ENCODE results near the gene ZNF385D. TPM values are rescaled to one million over a fixed set of nuclear protein-coding genes. Genes with fewer than 3 reads are reported as not detected.

The ZNF385D gene
- total and polyA plus RNA-seq, 4 donors = 6.2 to 33.7 (median 29.5) TPM

- WGBS (ENCODE audit: insufficient coverage) = 97% methylated on average over 3 of the region's 3 CpGs
Measured at GRCh38 chr3:21664996-21665395, 86.0 kb downstream of the ZNF385D start.

GRCh38 chr3:21662403-21662802 is 88.6 kb downstream of the ZNF385D start:
- WGBS (ENCODE audit: insufficient coverage) = no CpG with 5 or more reads among the region's 2 CpGs
- no peaks in the 10 kb centered on the region for H3K36me3 ChIP-seq (ENCODE audit: control insufficient read depth, insufficient read depth, low read length)
- H3K4me3 ChIP-seq (ENCODE audit: low read depth, low read length) = no peak overlapping the region

More at GRCh38 chr3:21664996-21665395, 86.0 kb downstream of the ZNF385D start:
- H3K9me3 ChIP-seq (ENCODE audit: control insufficient read depth, insufficient read depth, low read length) = no peaks in the 10 kb centered on the region
- no peaks in the 10 kb centered on the region for H3K4me1 ChIP-seq (ENCODE audit: control insufficient read depth, insufficient read depth, low read length)
- no peaks in the 10 kb centered on the region for H3K27me3 ChIP-seq (ENCODE audit: control insufficient read depth, insufficient read depth, low read length)
- no peak overlapping the region for H3K4me3 ChIP-seq (ENCODE audit: low read depth, low read length)
- no peak overlapping the region for H3K27ac ChIP-seq (ENCODE audit: low read depth, low read length)
- H3K36me3 ChIP-seq (ENCODE audit: control insufficient read depth, insufficient read depth, low read length) = no peaks in the 10 kb centered on the region
- no peak for DNase-seq (ENCODE audit: low read depth in 4 of 6, low spot score in 6 of 6)

DNA sequence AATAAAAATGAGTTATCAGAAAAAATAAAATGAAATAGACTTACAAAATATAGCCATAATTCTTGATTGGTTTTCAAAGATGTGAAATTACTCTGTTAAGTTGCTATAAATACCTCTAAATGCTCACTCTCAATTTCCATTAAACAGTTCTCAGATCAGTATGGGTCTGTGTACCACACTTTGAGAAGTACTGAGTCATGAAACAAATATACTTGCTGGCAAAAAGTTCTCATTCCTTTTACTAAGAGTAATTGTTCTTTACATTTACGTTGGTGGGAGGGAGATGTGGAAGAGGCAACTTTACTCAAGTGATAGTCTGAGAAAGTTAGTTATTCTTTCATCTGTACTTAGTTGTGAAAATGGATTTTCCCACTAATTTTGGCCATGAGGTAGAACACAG is 96.3 kb downstream of the ZNF385D start:
- Histone ChIP-seq H3K36me3 (ENCODE audit: control insufficient read depth, insufficient read depth, low read length) (no peaks in the 10 kb centered on the region), H3K4me3 (ENCODE audit: low read depth, low read length) (no peak overlapping the region), H3K27ac (ENCODE audit: low read depth, low read length) (no peak overlapping the region), H3K9me3 (ENCODE audit: control insufficient read depth, insufficient read depth, low read length) (no peaks in the 10 kb centered on the region), H3K4me1 (ENCODE audit: control insufficient read depth, insufficient read depth, low read length) (no peaks in the 10 kb centered on the region), H3K27me3 (ENCODE audit: control insufficient read depth, insufficient read depth, low read length) (no peaks in the 10 kb centered on the region)
- DNase-seq (ENCODE audit: low read depth in 4 of 6, low spot score in 6 of 6) = no peak
- no CpG with 5 or more reads among the region's 1 CpG for WGBS (ENCODE audit: insufficient coverage)

More at GRCh38 chr3:21662403-21662802, 88.6 kb downstream of the ZNF385D start:
- DNase-seq (ENCODE audit: low read depth in 4 of 6, low spot score in 6 of 6) = no peak
- Histone ChIP-seq H3K27ac (ENCODE audit: low read depth, low read length) (no peak overlapping the region), H3K27me3 (ENCODE audit: control insufficient read depth, insufficient read depth, low read length) (no peaks in the 10 kb centered on the region), H3K9me3 (ENCODE audit: control insufficient read depth, insufficient read depth, low read length) (no peaks in the 10 kb centered on the region), H3K4me1 (ENCODE audit: control insufficient read depth, insufficient read depth, low read length) (no peaks in the 10 kb centered on the region)

DNA sequence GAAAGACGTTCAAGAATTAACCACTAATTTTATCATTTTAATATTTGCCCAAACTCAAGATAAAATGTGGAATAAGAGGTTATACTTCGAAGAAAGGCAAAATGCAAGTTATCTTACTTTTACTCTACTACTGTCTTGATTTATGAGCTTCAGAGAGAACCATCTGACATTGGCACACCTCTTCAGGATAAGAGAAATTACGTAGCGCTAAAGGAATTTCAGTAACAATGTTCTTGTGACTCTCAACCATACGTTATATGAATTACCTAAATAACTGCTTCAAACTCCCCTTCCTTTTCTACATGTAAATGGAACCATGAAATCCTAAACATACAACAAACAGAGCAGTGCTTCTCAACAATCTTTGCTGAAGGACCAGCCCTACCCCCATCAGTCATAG is 96.8 kb downstream of the ZNF385D start:
- no peaks in the 10 kb centered on the region for H3K27me3 ChIP-seq (ENCODE audit: control insufficient read depth, insufficient read depth, low read length)
- H3K9me3 ChIP-seq (ENCODE audit: control insufficient read depth, insufficient read depth, low read length) = no peaks in the 10 kb centered on the region
- no peak overlapping the region for H3K27ac ChIP-seq (ENCODE audit: low read depth, low read length)
- no peak for DNase-seq (ENCODE audit: low read depth in 4 of 6, low spot score in 6 of 6)
- H3K36me3 ChIP-seq (ENCODE audit: control insufficient read depth, insufficient read depth, low read length) = no peaks in the 10 kb centered on the region
- H3K4me1 ChIP-seq (ENCODE audit: control insufficient read depth, insufficient read depth, low read length) = no peaks in the 10 kb centered on the region
- H3K4me3 ChIP-seq (ENCODE audit: low read depth, low read length) = no peak overlapping the region
- WGBS (ENCODE audit: insufficient coverage) = 90% methylated on average over 3 of the region's 5 CpGs

DNA sequence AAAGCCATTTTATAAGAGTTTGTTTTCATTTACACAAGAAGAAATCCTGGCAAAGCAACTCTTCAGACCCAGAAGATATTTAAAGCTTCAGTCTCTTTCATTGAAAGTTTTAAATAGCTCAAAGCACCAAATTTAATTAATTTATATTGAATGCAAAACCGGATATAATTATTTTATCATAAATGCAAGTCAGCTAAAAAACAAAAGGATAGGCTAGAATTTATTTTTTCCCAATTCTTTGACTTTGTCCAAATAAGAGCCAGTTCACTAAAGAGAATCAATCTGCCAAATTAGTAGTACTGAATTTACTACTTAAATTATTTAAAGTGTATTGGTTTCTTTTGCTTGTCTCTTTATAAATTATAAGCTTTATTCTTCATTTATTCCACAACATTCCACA is 101.5 kb downstream of the ZNF385D start:
- Histone ChIP-seq H3K4me3 (ENCODE audit: low read depth, low read length) (no peak overlapping the region), H3K4me1 (ENCODE audit: control insufficient read depth, insufficient read depth, low read length) (no peaks in the 10 kb centered on the region), H3K9me3 (ENCODE audit: control insufficient read depth, insufficient read depth, low read length) (no peaks in the 10 kb centered on the region), H3K36me3 (ENCODE audit: control insufficient read depth, insufficient read depth, low read length) (no peaks in the 10 kb centered on the region), H3K27ac (ENCODE audit: low read depth, low read length) (no peak overlapping the region), H3K27me3 (ENCODE audit: control insufficient read depth, insufficient read depth, low read length) (no peaks in the 10 kb centered on the region)
- WGBS (ENCODE audit: insufficient coverage) = no CpG with 5 or more reads among the region's 1 CpG
- DNase-seq (ENCODE audit: low read depth in 4 of 6, low spot score in 6 of 6) = no peak

GRCh38 chr3:21647961-21648360 is 103.0 kb downstream of the ZNF385D start:
- Histone ChIP-seq H3K9me3 (ENCODE audit: control insufficient read depth, insufficient read depth, low read length) (no peaks in the 10 kb centered on the region), H3K36me3 (ENCODE audit: control insufficient read depth, insufficient read depth, low read length) (no peaks in the 10 kb centered on the region), H3K4me3 (ENCODE audit: low read depth, low read length) (no peak overlapping the region), H3K4me1 (ENCODE audit: control insufficient read depth, insufficient read depth, low read length) (no peaks in the 10 kb centered on the region), H3K27me3 (ENCODE audit: control insufficient read depth, insufficient read depth, low read length) (no peaks in the 10 kb centered on the region), H3K27ac (ENCODE audit: low read depth, low read length) (no peak overlapping the region)
- no peak for DNase-seq (ENCODE audit: low read depth in 4 of 6, low spot score in 6 of 6)
- no CpG with 5 or more reads among the region's 4 CpGs for WGBS (ENCODE audit: insufficient coverage)

DNA sequence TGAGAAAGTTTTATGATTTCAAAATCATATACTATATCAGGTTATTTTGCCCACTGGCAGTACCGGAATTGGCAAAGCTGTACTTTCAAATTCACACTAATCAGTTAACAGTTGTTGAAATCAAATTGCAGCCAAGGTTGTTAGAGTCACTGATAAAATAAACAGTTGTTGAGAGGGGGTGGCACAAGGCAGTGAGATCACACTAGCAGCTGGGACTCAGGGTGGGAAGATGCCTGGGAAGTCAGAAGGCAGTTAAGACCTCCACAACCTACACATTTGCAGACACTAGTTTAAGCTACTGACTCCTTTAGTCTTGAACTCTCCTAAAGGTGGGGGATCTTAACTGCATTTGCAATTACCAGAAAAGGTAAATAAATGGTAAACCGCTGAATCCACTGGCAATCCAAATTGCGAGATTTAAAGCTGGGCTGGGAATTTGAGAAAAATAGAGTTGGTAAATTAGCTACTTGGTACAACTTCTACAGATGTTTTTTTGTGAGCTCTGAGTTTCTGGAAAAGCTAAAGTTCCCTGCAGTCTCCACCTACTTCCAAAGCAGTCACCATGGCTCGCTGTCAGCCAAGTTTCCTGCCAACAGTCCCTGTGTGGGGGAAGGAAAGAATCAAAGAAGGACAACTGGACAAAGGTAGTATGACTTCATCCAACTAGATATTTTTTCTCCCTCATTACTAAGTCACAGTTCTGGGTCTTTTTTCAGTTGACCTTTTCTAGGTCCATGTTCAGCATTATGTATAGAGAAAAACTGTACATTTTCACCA is 105.7 kb downstream of the ZNF385D start:
- H3K4me1 ChIP-seq (ENCODE audit: control insufficient read depth, insufficient read depth, low read length) = no peaks in the 10 kb centered on the region
- 50% methylated on average over 2 of the region's 4 CpGs for WGBS (ENCODE audit: insufficient coverage)
- H3K36me3 ChIP-seq (ENCODE audit: control insufficient read depth, insufficient read depth, low read length) = no peaks in the 10 kb centered on the region
- no peak overlapping the region for H3K27ac ChIP-seq (ENCODE audit: low read depth, low read length)
- no peaks in the 10 kb centered on the region for H3K9me3 ChIP-seq (ENCODE audit: control insufficient read depth, insufficient read depth, low read length)
- H3K4me3 ChIP-seq (ENCODE audit: low read depth, low read length) = no peak overlapping the region
- no peaks in the 10 kb centered on the region for H3K27me3 ChIP-seq (ENCODE audit: control insufficient read depth, insufficient read depth, low read length)
- DNase-seq (ENCODE audit: low read depth in 4 of 6, low spot score in 6 of 6) = peak in 1 of 6 donors; percentile 46

DNA sequence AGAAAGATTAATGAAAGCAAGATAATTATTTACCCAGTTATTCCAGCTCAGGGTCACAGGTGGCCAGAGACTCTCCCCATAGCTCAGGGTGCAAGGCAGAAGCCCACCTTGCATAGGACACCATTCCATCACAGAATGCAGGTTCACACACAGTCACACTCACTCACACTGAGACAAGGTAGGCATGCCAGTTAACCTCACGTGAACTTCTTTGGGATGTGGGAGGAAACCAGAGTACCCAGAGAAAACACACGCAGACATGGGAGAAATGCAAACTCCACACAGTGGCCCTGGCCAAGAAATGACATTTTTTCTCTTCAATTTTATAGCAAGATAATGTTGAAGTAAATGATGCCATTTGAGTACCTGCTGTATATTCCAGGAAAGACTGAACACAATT is 106.7 kb downstream of the ZNF385D start:
- no peak overlapping the region for H3K27ac ChIP-seq (ENCODE audit: low read depth, low read length)
- H3K27me3 ChIP-seq (ENCODE audit: control insufficient read depth, insufficient read depth, low read length) = no peaks in the 10 kb centered on the region
- H3K4me1 ChIP-seq (ENCODE audit: control insufficient read depth, insufficient read depth, low read length) = no peaks in the 10 kb centered on the region
- no CpG with 5 or more reads among the region's 2 CpGs for WGBS (ENCODE audit: insufficient coverage)
- no peaks in the 10 kb centered on the region for H3K36me3 ChIP-seq (ENCODE audit: control insufficient read depth, insufficient read depth, low read length)
- no peaks in the 10 kb centered on the region for H3K9me3 ChIP-seq (ENCODE audit: control insufficient read depth, insufficient read depth, low read length)
- no peak overlapping the region for H3K4me3 ChIP-seq (ENCODE audit: low read depth, low read length)
- DNase-seq (ENCODE audit: low read depth in 4 of 6, low spot score in 6 of 6) = no peak

DNA sequence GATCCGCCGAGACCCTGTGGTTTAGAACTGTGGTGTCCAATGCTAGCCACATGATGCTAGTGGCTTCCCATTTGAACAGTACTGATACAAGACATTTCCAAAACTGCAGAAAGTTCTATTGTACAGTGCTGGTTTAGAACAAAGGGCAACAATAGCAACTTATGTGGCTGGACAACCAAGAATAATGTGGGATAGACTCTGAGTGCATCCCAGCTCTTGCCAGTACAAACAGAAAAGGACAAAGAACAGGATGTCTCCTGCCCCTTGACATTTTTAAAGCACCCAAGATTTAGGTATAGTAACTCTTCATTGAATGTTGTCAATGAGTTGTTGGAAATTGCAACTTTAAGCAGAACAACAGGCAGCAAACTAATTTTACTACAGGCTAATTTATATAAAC is 107.3 kb downstream of the ZNF385D start:
- Histone ChIP-seq H3K4me1 (ENCODE audit: control insufficient read depth, insufficient read depth, low read length) (no peaks in the 10 kb centered on the region), H3K27ac (ENCODE audit: low read depth, low read length) (no peak overlapping the region), H3K4me3 (ENCODE audit: low read depth, low read length) (no peak overlapping the region), H3K36me3 (ENCODE audit: control insufficient read depth, insufficient read depth, low read length) (no peaks in the 10 kb centered on the region), H3K27me3 (ENCODE audit: control insufficient read depth, insufficient read depth, low read length) (no peaks in the 10 kb centered on the region), H3K9me3 (ENCODE audit: control insufficient read depth, insufficient read depth, low read length) (no peaks in the 10 kb centered on the region)
- no CpG with 5 or more reads among the region's 2 CpGs for WGBS (ENCODE audit: insufficient coverage)
- DNase-seq (ENCODE audit: low read depth in 4 of 6, low spot score in 6 of 6) = no peak

DNA sequence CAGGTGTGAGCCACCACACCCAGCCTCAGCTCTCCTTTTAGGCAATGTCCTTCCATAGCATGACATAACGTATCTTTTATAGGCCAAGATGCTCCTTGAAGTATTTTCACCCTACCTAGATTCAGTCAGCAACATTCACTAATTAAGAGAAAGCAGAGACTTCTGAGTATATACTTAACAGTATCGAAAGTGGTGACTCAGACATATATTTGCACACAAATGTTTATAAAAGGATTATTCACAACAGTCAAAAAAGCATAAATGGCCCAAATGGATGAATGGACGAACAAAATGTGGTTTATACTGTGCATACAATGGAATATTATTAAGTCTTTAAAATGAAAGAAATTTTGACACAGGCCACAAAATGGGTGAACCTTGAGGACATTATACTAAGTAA is 108.6 kb downstream of the ZNF385D start:
- H3K9me3 ChIP-seq (ENCODE audit: control insufficient read depth, insufficient read depth, low read length) = no peaks in the 10 kb centered on the region
- no peaks in the 10 kb centered on the region for H3K4me1 ChIP-seq (ENCODE audit: control insufficient read depth, insufficient read depth, low read length)
- no peak overlapping the region for H3K27ac ChIP-seq (ENCODE audit: low read depth, low read length)
- WGBS (ENCODE audit: insufficient coverage) = no CpG with 5 or more reads among the region's 3 CpGs
- no peak for DNase-seq (ENCODE audit: low read depth in 4 of 6, low spot score in 6 of 6)
- H3K36me3 ChIP-seq (ENCODE audit: control insufficient read depth, insufficient read depth, low read length) = no peaks in the 10 kb centered on the region
- no peak overlapping the region for H3K4me3 ChIP-seq (ENCODE audit: low read depth, low read length)
- H3K27me3 ChIP-seq (ENCODE audit: control insufficient read depth, insufficient read depth, low read length) = no peaks in the 10 kb centered on the region
